Islet precursor cell (in vitro differentiated cells): Measurements from ENCODE around the gene RASIP1.
"Not testable (repeated sequence)": the region's sequence is repeated elsewhere in the genome, so short reads cannot be mapped to it uniquely, and the experiment has no call there.

ENCODE experiments used
- DNase-seq: peaks from one replicate; pipeline ENCODE4 v3.0.0-alpha.2; 2018

Gene RASIP1

DNA sequence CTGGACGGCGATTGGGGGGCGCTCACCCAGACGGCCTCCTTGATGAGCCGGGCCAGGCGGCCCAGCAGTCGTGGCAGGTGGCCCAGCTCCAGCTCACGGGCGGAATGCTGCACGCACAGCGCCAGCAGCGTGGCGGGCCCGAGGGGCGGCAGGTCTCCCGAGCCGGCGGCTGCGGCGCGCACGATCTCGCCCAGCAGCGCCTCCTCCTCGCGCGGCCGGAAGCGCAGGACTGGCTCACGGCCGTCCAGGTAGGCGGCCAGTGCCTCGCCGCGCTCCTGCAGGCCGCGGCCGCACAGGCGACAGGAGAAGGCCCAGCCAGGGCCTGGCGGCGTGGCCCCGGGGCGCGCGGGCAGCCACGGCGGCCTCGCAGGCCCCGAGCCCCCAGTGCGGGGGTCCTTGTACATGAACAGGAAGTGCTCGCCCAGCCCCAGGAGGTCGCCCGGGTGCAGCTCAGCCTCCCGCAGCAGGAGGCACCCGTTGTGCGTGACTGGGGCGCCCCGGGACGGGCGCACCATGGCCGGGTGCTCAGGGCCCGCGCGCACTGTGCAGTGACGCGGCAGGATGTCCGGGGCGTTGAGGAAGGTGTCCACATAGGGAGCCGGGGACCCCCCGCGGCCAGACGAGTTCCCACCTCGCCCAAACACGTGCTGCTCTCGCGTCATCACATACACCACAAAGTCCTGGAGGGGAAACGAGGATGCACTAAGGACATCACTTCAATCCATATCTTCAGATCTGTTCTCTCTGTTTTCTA, 11.3 kb downstream of the RASIP1 start:
- peak; percentile 65 for DNase-seq

DNA sequence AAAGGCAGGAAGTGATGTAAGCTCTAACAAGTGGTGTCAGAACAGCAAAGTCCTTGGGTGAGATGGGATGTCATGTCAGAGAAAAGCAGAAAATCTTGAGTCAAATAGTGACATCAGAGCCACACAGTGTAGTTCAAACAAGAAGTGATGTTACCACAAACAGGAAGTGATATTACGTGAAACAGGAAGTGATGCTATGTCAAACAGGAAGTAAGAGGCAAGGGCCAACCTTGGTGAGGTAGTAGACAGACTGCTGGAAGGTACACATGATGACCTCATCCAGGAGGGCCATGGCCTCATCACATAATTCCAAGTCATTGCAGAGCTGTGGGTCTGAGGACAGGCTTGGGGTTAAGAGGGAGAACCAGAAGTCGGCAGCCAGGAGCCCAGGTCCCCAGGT, 13.9 kb downstream of the RASIP1 start:
- DNase-seq: no peak

DNA sequence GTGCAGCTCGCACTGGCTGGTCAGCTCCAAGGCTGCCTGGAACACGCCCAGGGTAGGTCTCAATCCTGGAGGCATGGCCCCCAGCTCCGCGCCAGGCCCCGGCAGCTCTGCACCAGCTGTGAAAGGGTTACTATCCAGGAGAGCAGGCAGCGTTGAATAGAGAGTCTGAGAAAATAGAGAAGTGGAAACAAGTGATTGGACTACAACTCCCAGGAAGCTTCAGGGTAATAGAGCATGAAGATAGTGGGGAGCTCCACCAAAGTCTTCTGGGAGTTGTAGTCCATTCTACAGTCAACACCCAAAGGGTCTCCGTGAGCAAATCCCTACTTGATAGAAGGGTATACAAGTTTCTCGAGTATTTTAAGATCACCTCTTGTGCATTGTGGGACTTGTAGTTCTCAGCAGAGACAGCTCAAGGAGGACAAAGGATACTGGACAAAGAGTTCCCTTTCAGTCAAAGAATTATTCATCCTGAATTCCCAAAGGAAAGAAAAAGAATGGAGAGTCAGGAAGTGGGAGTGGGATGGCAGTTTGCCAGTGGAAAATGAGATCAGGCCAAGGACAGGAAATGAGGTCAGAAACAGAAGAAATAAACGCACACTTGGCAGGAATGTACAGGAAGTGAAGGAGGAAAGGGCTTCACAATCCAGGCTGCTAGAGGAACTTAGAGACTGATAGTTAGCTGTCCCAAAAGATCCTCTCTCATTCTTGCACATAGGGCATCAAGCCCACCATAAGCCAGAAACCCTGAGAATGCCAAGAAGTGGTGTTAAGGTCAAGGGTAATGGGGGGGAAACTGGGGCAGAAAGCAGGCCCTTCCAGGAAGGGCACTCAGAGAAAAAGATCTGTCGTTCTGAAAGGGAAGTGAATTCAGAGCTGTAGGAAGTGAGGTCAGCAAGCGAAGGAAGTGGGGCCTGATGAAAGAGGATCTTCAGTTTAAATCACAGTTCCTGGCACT, 15.3 kb downstream of the RASIP1 start:
- no peak for DNase-seq

DNA sequence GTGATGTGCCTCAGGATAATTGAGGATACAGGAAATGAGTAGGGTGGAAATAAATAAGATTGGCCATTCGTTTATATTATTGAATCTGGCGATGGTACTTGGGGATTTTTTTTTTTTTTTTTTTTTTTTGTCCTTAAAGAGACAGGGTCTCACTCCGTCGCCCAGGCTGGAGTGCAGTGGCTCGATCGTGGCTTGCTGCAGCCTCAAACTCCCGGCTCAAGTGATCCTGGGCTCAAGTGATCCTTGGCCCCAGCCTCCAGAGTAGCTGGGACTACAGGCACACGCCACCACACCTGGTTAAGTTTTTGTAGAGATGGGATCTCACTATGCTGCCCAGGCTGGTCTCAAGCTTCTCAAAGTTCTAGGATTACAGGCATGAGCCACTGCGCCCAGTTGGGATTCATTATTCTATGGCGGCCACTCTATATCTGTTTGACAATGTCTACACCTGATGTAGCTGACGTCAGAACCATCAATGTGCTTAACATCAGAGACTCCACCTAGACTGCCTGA, 18.2 kb downstream of the RASIP1 start:
- DNase-seq: no peak

DNA sequence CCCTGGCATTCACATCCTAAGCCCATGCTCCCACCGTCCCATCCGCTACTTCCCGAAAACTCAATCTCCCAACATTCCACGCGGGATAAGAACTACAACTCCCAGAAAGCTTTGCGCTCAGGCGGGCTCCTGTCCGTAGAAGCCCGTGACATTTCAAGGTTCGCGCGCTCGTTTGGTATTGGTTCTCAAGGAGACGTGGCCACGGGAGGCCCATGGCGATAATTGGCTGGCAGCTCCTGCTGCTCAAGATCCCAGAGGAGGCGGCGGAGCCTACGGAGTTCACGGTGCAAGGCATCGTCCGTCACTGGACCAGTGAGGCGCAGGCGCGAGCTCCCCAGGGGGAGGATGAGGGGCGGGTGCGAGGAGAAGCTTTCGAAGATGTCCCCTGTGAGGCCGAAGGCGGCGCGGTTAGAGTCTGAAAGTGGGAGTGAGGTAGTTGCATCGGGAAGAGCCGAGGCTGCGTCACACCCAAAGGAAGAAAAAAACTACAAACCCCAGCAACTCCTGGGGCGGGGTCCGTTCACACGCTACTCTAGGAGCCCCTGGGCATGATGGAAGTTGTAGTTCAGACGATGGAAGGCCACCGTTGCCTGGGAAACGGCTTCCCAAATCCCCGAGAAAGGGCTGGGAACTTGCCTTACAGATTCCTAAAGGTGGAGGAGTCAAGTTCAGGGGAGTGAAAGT, 19.7 kb downstream of the RASIP1 start:
- peak; percentile 99 for DNase-seq

DNA sequence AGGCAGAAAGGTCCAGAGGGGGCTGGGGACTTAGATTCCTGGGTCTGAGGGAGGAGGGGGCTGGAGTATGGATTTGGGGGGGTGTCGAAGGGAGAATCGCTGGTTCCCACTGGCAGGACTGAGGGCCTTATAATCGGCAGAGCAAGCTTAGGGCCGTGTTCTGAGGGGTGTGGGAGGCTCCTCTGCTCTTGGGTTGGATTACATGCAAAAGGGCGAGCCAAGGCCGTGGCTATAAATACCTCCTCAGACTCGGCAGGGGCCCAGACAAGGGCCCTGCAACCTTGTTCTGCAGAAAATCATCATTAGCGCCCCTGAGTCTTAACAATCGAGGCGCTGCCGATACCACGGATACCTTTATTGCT, 20.2 kb downstream of the RASIP1 start:
- no peak for DNase-seq

DNA sequence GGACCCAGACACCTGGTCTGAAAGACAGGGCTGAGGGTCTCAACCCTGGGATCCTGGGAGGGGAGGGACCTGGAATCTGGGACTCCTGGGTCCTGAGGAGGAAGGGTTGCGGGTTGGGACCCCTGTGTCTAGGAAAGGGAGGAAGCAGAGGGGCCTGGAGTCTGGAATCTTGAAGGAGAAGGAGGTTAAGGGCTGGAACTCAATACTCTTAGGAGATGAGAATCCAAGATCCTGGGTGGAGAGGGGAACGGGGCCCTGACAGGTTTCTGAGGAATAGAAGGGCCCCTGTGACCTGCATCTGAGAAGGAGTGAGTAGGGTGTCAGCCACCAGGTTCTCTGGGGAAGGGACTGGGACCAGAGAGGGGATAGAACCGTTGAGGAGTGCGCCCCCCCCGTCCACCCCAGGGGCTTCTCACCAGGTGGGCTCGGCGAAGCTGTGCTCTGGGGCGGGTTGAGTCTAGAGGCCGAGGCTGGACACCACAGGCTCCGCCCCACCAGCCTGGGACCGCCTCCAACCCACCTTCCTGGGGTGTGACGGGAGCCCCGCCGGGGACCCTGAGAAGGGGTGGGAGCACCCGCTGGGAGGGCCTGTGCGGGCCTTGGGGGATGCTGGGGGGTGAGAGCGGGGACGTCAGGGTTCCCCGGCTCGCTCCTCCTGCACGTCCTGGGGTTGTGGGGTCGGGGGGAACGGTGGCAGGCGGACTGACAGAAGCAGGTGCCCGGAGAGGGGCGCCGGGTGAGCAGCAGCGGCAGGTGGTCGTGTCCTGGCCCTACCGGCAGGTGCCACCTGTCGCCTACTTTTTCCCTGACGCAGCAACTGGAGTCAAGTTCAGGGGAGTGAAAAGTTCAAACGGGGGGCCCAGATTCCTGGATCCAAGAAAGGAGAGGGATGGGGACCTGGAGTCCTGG, 20.9 kb downstream of the RASIP1 start, which contains the start of gene MAMSTR:
TSS of gene MAMSTR (minus strand) at position 463 of the 909 bp plus-strand sequence. CDS start 694 bp downstream, outside the sequence.
- no peak for DNase-seq

DNA sequence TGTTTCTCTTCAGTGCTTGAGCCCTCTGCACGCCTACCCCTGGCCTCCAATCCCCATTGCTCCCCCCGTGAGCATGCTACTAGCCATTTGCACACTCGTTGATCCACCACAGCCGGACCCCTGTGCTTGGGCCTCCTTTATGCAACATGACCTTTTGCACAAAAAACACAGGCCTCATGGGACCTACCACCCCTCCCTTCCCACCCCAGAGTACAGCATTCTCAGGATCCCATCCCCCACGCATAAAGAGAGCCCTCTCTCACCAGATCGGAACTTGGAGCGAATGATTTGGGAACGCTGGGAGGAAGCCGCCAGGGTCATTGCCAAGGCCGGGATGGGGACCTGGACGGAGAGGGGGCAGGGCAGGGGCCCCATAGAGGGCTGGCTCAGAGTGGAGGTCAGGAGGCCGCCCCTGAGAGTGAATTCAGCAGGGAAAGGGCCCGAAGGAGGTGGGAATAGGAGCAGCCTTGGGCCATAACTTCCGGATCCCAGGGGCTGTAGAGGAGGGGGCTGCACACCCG, 21.6 kb downstream of the RASIP1 start:
- no peak for DNase-seq

DNA sequence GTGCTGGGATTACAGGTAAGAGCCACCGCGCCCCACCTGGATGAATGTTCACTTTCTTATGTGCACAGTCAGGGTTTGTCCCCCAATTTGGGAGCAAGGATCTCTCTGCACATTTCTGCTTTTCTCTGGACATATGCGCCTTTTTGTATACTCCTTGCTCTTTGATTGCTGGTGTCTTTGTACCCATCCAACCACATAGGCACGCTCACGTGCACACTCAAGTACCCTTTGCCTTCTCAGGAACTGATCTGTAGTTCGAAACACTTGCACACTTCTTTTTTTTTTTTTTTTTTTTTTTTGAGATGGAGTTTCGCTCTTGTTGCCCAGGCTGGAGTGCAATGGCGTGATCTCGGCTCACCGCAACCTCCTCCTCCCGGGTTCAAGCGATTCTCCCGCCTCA, 22.3 kb downstream of the RASIP1 start:
- DNase-seq: not testable (repeated sequence)

DNA sequence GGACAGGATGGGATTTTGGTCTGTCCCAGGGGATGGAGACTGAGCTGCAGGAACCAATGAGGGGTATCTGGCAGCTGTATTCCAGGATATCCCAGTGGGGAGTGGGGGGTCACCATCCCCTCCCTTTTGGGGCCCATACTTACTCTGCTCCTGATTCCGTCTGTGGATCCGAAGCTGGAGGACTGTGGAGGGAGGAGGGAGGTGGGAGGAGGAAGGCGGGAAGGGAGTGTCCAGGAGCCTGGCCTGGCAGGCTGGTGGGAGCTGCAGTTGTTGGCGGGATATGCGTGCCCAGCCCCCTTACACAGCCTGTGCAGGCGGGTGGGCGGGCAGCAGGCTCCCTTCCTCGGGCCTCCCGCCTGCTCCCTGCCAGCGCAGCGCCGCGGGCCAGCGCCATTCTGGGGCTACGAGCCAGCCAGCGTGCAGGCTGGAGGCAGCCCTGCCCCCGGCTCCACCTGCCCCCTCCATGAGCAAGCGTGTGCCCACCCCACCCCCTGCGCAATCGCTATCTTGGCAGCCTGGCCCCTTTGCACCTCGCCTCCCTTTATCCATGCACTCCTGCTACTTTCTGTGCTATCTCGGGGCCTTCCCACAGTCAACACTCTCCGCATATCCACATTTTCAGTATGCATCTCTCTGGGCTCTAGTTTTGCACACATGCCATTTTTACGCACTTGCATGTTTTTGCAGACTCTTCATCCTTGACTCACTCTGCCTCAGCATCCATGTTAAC, 23.7 kb downstream of the RASIP1 start:
- no peak for DNase-seq

DNA sequence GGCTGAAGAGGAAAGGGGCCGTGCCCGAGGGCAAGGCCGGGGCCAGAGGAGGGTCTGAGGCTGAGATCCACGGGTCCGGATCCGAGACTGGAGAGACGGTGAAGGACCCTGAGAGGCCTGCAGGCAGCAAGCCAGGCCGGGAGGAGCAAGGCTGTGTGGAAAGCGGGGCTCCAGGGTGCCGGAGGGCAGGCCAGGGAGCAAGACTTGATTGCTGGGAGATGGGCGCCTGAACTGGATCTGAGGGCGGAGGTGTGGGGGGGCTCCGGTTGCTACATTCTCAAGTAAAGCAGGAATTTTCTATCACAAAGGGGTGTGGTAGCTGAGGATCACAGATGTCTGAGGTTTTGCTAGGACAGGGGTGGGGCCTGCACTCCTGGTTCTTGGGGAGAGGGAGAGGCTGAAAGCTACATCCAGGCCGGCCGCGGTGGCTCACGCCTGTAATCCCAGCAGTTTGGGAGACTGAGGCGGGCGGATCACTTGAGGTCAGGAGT, 24.7 kb downstream of the RASIP1 start:
- no peak for DNase-seq

DNA sequence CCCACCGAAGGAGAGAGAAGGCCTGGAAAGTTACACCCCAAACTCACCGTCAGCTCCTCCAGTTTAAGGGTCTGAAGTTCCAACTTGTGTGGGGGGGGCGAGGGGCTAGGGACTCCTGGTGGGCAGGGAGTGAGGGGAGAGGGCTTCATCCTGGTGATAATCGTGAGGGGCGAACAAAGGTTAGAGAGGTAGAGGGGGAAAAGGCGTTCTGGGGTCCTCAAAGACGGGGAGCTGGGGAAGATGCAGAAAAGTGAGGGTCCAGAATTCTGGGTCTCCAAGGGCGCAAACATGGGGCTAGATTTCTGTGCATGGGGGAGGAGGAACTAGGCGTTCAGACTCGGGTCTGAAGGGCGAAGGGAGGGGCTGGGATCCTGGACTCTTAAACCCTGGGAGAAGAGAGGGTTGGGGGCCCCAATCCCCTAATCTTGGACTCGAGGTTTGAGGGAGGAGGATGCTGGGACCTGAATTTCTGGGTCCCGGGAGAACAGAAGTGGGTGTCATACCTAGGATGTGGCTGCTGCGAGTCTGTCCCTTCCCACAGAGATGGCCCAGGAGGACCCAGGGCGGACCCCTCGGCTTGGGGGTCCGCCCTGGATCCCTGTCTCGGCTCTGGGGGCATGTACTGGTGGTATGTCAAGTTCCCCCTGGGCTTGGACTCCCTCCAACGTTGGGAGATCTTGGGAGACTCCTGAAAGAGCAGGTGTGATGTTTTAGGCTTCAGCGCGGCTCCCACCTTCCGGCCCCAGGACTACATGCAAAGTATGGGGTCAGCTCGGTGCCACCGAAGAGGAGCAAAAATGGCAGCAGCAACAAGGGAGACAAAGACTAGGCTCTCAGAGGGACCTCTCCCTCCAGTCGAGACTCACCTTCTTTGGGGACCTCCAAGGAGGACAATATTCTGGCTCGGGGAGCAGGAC, 25.4 kb downstream of the RASIP1 start:
- DNase-seq: no peak

DNA sequence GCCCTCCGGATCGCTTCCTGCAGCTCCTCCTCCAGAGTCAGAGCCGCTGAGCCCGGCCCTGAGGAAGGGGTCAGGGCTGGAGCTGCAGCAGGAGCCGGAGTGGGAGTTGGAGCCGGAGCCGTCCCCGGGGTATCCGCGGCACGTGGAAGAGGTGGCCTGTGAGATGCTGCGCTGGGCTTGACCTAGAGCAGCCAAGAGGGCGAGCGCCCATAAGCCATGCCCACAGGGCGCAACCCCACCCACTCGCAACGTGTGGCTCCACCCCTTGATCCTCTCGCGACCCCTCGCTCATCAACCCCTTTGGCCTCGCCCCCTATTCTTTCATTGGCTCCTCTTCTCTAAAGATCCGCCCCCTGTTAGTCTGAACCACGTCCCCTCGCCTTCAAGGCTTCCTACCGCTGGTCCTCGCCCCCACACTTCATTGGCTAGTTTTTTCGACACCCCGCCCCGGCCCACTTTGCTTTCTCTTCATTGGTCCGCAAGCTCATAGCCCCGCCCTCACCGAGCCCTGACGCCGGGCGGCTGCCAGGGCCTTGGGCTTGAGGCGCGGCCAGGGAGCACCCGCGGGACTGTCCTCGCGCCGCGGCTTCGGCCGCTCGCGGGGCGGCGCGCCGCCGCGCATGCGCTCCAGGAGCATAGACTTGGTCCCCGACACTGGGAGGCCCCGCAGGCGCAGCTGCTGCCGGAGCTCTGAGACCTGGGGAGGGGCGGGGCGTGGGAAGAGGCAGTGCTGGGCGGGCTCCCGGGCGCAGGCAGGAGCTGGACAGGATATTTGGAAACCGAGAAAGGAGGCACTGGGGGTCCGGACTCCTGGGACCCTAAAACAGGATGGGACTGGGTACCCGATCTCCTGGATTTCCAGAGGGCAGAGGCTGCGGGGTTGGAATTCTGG, 26.3 kb downstream of the RASIP1 start:
- DNase-seq: peak; percentile 100

DNA sequence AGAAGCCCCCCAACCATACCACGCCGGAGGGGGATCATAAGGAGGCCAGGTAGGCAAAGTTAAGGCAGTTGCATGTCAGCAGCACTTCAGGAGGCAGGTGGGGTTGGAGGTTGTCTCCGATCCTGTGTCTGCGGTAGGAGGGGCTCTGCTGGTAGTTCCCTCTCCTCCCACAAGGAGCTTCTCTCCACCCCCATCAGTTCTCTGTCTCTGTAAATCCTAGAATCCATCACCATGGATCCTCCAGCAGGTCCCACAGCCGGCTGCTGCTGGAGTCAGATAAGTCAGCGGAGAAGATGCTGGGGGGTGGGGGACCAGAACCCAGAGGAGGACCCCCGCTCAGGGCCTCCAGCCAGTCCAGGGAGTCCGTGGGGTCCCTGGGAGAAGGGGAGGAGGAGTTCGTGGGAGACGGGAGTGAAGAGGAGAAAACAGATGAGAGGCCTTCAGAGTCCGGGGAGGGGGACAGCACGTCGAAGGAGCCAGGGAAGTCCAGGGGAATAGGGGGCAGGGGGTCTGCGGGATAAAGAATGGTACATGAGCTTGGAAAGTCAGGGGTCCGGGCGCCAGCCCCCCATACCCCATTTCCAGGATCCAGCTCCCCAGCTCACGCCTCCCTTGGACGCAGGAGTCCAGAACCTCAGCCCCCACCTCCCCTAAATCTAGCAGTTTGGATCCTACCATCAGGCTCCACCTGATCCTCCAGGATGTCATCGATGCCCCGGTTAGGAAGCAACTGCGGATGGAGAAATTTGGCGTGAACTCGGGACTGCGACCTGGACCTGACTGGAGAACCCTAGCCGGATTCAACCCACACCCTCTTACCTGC, 27.2 kb downstream of the RASIP1 start:
- DNase-seq: peak; percentile 79

DNA sequence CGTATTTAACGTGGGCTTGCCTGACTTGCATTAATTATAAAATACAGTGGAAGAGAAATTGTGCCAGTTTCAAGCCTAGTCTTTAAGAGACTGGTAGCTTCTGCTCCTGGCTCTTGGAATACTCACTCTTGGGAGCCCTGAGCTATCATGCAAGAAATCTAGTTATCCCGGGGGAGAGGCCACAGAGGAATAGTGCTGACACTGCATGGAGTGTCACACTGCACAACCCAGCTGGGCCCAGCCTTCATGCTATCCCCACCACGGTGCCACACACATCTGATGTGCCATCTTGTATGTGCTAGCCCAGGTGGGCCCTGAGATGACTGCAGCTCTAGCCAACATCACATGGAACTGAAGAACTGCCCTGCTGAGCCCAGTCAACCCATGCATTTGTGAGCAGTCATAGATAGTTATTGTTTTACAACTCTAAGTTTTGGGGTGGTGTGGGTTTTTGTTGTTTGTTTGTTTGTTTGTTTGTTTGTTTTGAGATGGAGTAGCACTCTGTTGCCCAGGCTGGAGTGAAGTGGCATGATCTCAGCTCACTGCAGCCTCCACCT, 29.2 kb downstream of the RASIP1 start:
- no peak for DNase-seq

DNA sequence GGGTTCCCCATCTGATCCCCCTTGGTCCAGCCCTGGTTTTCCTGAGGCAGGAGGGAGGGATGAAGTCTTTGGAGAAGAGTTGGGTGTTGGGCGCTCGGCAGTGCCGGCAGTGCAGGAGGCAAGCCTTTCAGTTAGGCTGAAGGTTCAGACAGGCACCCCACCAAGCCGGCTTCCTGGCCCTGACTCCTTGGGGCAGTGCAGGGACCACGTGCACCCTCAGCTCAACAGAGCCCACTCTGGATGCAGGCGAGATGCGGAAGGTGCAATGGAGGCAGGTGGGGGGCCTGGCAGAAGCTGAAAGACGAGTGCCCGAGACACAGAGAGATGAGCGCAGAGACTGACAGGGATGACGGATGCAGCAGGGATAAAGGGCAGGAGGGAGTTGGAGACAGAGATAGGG, 31.9 kb downstream of the RASIP1 start:
- no peak for DNase-seq

DNA sequence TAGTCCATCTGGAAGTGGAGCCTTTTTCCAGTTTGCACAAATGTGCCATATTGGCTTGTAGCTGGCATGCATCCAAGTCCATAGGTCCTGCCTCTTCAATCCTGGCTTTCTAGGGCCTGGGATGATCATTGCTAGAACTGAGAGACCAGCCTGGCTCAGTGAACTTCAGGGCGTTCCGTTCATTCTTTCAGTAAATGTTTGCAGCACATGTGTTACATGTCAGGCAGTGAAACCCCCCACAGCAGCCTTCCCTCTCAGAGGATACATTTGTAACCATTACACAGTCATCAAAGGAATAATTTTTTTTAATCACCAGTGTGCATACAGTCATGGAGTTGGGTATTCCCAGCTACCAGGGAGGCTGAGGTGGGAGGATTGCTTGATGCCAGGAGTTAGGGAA, 35.0 kb downstream of the RASIP1 start:
- DNase-seq: no peak
